Measurements from ENCODE around the gene APLF. TPM values are rescaled to one million over a fixed set of nuclear protein-coding genes. Genes with fewer than 3 reads are reported as not detected.

APLF gene
- total and polyA plus RNA-seq, 4 donors: 0.18 to 3.8 (median 1.0) TPM

DNA sequence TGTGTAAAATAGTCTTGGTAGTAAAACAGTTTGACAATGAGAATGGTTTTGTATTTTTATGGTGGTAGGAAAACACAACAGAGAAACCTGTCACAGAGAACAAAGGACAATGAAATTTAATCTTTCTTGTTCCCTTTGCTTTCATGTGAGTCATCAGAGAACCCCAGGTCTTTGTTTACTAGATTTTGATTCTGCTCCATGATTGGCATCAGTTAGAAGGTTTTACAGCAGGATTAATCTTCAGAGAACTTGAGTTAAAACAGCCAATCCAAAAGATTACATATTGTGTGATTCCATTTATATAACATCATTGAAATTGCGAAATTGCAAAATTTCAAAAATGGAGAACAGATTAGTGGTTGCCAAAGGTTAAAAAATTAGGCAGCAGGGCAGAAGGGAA, 2.5 kb downstream of the APLF start:
- Histone ChIP-seq H3K27ac (ENCODE audit: low read depth in 1 of 2, low read length in 2 of 2) (no peak overlapping the region), H3K9me3 (ENCODE audit: control insufficient read depth in 4 of 4, low read length in 3 of 4) (no peaks in the 10 kb centered on the region), H3K36me3 (ENCODE audit: control insufficient read depth in 4 of 4, insufficient read depth in 3 of 4, low read depth in 1 of 4, low read length in 3 of 4) (no peaks in the 10 kb centered on the region), H3K9ac (ENCODE audit: low read depth in 1 of 2, low read length in 2 of 2) (no peak overlapping the region), H3K4me1 (ENCODE audit: control insufficient read depth in 4 of 4, insufficient read depth in 4 of 4, low read length in 3 of 4) (peaks cover 0 to 28% (median 20%) of the 10 kb centered on the region in 4 donors), H3K27me3 (ENCODE audit: control insufficient read depth in 4 of 4, insufficient read depth in 4 of 4, low read length in 3 of 4) (no peaks in the 10 kb centered on the region), H3K4me3 (ENCODE audit: low read depth in 1 of 3, low read length in 3 of 3) (no peak overlapping the region)
- 84% methylated on average over 1 of the region's 1 CpG for WGBS
- no peak for DNase-seq (ENCODE audit: low spot score)
- TF ChIP-seq HNF4A (conservative IDR thresholded peaks at IDR 0.05) (no peak), JUND (IDR thresholded peaks at IDR 0.05) (no peak), FOXA1 (IDR thresholded peaks at IDR 0.05) (no peak), NR2F2 (IDR thresholded peaks at IDR 0.05) (no peak), EGR1 (IDR thresholded peaks at IDR 0.05; ENCODE audit: low read depth in 2 of 2) (no peak), RAD21 (IDR thresholded peaks at IDR 0.05) (no peak), RXRA (IDR thresholded peaks at IDR 0.05) (no peak), TAF1 (conservative IDR thresholded peaks at IDR 0.05) (no peak), FOXA2 (IDR thresholded peaks at IDR 0.05) (no peak)
- TF ChIP-seq, protein P1, sequence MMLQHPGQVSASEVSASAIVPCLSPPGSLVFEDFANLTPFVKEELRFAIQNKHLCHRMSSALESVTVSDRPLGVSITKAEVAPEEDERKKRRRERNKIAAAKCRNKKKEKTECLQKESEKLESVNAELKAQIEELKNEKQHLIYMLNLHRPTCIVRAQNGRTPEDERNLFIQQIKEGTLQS (IDR thresholded peaks at IDR 0.05): no peak

DNA sequence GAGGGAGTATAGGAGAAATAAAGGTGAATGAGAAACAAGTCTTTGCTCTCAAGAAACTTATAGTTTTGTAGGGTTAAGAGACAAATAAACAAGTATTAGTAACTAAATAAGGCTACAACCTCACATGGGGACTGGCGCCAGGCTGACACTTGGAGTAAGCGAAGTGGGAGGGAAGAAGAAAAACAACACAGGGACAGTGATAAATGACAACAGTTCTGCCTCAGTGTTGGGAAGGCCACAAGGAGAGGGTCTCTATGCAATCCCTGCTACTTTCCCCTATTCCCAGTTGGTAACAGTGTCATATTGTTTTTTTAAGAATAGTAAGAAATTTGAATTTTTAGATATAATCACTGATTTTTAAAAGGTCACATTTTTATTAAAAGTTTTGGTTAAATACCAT, 4.0 kb downstream of the APLF start:
- Histone ChIP-seq H3K27me3 (ENCODE audit: control insufficient read depth in 4 of 4, insufficient read depth in 4 of 4, low read length in 3 of 4) (no peaks in the 10 kb centered on the region), H3K9me3 (ENCODE audit: control insufficient read depth in 4 of 4, low read length in 3 of 4) (no peaks in the 10 kb centered on the region), H3K4me3 (ENCODE audit: low read depth in 1 of 3, low read length in 3 of 3) (no peak overlapping the region), H3K27ac (ENCODE audit: low read depth in 1 of 2, low read length in 2 of 2) (no peak overlapping the region), H3K36me3 (ENCODE audit: control insufficient read depth in 4 of 4, insufficient read depth in 3 of 4, low read depth in 1 of 4, low read length in 3 of 4) (no peaks in the 10 kb centered on the region), H3K4me1 (ENCODE audit: control insufficient read depth in 4 of 4, insufficient read depth in 4 of 4, low read length in 3 of 4) (peaks cover 0 to 20% (median 14%) of the 10 kb centered on the region in 4 donors), H3K9ac (ENCODE audit: low read depth in 1 of 2, low read length in 2 of 2) (no peak overlapping the region)
- DNase-seq (ENCODE audit: low spot score): no peak
- WGBS: 99% methylated on average over 2 of the region's 2 CpGs
- TF ChIP-seq EGR1 (IDR thresholded peaks at IDR 0.05; ENCODE audit: low read depth in 2 of 2) (no peak), YY1 (IDR thresholded peaks at IDR 0.05) (no peak), SP1 (IDR thresholded peaks at IDR 0.05) (no peak), RXRA (IDR thresholded peaks at IDR 0.05) (no peak)
- TF ChIP-seq, protein P2, sequence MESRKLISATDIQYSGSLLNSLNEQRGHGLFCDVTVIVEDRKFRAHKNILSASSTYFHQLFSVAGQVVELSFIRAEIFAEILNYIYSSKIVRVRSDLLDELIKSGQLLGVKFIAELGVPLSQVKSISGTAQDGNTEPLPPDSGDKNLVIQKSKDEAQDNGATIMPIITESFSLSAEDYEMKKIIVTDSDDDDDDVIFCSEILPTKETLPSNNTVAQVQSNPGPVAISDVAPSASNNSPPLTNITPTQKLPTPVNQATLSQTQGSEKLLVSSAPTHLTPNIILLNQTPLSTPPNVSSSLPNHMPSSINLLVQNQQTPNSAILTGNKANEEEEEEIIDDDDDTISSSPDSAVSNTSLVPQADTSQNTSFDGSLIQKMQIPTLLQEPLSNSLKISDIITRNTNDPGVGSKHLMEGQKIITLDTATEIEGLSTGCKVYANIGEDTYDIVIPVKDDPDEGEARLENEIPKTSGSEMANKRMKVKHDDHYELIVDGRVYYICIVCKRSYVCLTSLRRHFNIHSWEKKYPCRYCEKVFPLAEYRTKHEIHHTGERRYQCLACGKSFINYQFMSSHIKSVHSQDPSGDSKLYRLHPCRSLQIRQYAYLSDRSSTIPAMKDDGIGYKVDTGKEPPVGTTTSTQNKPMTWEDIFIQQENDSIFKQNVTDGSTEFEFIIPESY (IDR thresholded peaks at IDR 0.05): no peak

DNA sequence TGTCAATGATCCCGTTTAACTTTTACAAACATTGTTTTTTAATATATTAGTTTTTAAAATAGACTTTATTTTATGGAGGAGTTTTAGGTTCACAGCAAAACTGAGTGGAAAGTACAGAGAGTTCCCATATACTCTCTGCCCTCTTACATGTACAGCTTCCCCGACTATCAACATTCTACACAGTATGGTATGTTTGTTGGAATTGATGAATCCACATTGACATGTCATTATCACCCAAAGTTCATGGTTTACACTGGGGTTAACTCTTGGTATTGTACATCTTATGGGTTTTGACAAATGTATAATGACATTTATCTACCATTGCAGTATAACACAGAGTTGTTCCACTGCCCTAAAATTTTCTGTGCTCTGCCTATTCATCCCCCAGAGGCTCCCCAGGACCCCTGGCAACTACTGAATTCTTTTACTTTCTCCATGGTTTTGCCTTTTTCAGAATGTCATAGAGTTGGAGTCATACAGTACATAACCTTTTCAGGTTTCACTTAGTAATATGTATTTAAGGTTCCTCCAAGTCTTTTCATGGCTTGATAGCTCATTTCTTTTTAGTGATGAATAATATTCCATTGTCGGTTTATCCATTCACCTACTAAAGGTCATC, 5.5 kb downstream of the APLF start:
- peaks cover 0 to 13% (median 11%) of the 10 kb centered on the region in 4 donors for H3K4me1 ChIP-seq (ENCODE audit: control insufficient read depth in 4 of 4, insufficient read depth in 4 of 4, low read length in 3 of 4)
- no peaks in the 10 kb centered on the region for H3K36me3 ChIP-seq (ENCODE audit: control insufficient read depth in 4 of 4, insufficient read depth in 3 of 4, low read depth in 1 of 4, low read length in 3 of 4)
- 94% methylated on average over 3 of the region's 3 CpGs for WGBS
- H3K9ac ChIP-seq (ENCODE audit: low read depth in 1 of 2, low read length in 2 of 2): no peak overlapping the region
- H3K27me3 ChIP-seq (ENCODE audit: control insufficient read depth in 4 of 4, insufficient read depth in 4 of 4, low read length in 3 of 4): no peaks in the 10 kb centered on the region
- no peak for TF ChIP-seq RAD21 (IDR thresholded peaks at IDR 0.05)
- TF ChIP-seq HNF4G (IDR thresholded peaks at IDR 0.05): no peak
- TF ChIP-seq HNF4A (conservative IDR thresholded peaks at IDR 0.05): no peak
- TF ChIP-seq EGR1 (IDR thresholded peaks at IDR 0.05; ENCODE audit: low read depth in 2 of 2): no peak
- no peak for TF ChIP-seq JUND (IDR thresholded peaks at IDR 0.05)
- TF ChIP-seq, protein P3, sequence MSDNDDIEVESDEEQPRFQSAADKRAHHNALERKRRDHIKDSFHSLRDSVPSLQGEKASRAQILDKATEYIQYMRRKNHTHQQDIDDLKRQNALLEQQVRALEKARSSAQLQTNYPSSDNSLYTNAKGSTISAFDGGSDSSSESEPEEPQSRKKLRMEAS (IDR thresholded peaks at IDR 0.05): no peak
- TF ChIP-seq YY1 (IDR thresholded peaks at IDR 0.05): no peak
- TF ChIP-seq, protein P2 (IDR thresholded peaks at IDR 0.05): no peak
- no peak for TF ChIP-seq TAF1 (conservative IDR thresholded peaks at IDR 0.05)
- no peak for TF ChIP-seq NR2F2 (IDR thresholded peaks at IDR 0.05)
- no peak for TF ChIP-seq FOXA1 (IDR thresholded peaks at IDR 0.05)
- TF ChIP-seq, protein P1 (IDR thresholded peaks at IDR 0.05): no peak
- no peak overlapping the region for H3K4me3 ChIP-seq (ENCODE audit: low read depth in 1 of 3, low read length in 3 of 3)
- H3K9me3 ChIP-seq (ENCODE audit: control insufficient read depth in 4 of 4, low read length in 3 of 4): no peaks in the 10 kb centered on the region
- no peak overlapping the region for H3K27ac ChIP-seq (ENCODE audit: low read depth in 1 of 2, low read length in 2 of 2)
- DNase-seq (ENCODE audit: low spot score): no peak

Data from liver (tissue), 9 donors.